GM12874 (cell line): Measurements from ENCODE around the gene COG5.

Experiments
- TF ChIP-seq, protein P1 (sequence below): IDR thresholded peaks from 2 replicates; pipeline ENCODE4 v1.5.1; 2011; ENCODE audit warnings: low read depth, mild to moderate bottlenecking, control low read depth, low read length, moderate library complexity; ENCODE audit not compliant: insufficient read depth

The COG5 gene

DNA sequence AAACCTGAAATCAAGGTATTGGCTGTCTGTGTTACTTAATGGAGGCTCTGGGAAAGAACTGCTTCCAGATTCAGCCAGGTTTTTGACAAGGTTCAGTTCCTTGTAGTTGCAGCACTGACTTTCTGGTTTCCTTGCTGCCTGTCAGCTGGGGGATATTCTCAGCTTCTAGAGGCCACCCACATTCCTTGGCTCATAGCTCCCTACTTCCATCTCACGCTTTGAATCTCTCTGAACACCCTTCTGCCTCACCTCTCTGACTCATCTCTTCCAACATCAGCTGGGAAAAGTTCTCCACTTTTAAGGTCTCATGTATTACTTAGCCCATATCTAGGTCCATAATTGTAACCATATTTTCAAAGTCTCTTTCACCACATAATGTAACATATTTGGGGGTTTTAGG, 116.7 kb downstream of the COG5 start:
- TF ChIP-seq, protein P1, sequence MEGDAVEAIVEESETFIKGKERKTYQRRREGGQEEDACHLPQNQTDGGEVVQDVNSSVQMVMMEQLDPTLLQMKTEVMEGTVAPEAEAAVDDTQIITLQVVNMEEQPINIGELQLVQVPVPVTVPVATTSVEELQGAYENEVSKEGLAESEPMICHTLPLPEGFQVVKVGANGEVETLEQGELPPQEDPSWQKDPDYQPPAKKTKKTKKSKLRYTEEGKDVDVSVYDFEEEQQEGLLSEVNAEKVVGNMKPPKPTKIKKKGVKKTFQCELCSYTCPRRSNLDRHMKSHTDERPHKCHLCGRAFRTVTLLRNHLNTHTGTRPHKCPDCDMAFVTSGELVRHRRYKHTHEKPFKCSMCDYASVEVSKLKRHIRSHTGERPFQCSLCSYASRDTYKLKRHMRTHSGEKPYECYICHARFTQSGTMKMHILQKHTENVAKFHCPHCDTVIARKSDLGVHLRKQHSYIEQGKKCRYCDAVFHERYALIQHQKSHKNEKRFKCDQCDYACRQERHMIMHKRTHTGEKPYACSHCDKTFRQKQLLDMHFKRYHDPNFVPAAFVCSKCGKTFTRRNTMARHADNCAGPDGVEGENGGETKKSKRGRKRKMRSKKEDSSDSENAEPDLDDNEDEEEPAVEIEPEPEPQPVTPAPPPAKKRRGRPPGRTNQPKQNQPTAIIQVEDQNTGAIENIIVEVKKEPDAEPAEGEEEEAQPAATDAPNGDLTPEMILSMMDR = no peak

DNA sequence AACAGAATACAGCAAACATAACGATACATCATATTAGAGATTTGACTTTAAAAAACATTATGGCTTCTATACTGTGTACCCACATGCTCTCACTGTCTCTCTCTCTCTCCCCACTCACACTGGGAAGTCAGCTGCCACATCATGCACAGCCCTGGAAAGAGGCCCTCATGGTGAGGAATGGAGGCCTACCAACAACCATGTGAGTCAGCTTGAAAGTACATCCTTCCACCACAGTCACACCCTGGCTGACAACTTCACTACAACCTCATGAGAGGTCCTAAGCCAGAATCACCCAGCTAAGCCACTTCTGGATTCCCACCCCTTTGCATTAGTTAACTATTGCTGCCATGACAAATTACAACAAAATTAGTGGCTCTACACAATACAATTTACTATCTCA, 117.2 kb downstream of the COG5 start:
- TF ChIP-seq, protein P1 = no peak

DNA sequence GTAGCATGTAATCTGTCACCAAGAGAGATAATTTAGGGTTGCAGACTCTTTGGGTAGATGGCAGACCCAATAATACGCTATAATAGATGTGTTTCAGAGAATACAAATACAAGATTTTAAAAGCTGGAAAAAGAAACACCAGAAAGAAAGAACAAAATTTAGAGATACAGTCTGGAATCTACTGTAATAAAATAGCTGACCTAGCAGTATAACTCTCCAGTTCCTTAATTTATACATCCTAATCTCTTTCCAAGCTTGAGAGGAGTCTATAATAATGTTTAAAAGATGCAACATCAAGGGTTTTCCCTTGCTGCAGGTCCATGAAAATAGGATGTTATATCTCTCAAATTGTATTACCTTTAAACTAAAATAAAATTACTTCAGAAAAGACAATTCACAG, 121.0 kb downstream of the COG5 start:
- TF ChIP-seq, protein P1 = no peak

DNA sequence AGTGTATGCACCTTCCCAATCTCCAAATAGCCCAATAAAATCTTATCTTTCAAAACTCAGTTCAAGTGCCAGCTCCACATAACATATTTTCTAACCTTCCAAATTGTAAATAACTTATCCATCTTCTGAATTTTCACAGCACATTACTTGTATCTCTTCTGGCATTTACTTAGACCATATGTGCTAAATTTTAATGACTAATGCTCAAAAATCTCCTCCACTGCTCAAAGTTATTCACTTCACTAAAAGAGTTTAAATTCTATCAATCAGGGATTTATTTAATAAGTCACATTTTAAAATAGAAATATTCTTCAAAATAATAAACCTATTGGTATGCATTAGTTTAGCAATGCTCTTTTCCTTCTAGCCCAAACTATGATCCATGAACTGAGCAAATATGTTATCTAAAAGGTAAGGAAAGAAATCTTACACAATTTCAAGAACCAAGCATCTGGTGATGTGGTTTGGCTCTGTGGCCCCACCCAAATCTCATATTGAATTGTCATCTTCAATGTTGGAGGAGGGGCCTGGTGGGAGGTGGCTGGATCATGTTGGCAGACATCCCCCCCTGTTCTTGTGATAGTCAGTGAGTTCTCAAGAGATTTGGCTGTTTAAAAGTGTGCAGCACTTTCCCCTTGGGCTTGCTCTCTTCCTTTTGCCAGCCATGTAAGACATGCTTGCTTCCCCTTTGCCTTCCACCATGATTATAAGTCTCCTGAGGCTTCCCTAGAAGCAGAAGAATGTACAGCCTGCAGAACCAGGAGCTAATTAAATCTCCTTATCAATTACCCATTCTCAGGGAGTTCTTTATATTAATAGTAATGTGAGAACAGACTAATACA, 121.9 kb downstream of the COG5 start:
- TF ChIP-seq, protein P1 = no peak

DNA sequence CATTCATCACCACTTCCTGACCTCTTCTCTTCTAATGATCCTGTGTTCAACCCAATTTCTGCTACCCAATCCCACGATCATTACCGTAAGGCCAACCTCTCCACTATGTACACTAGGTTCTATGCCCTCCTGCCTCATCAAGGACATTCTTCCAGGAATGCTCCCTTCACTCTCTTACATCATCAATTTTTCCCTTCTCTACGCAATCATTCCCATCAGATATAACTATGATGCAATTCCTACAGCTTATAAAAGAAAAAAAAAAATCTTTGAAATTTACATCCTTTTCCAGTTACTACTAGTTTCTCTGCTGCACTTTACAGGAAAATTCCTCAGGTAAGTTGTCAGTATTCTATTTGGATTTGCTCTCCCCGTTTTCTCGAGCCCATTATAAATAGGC, 124.7 kb downstream of the COG5 start:
- TF ChIP-seq, protein P1 = no peak

DNA sequence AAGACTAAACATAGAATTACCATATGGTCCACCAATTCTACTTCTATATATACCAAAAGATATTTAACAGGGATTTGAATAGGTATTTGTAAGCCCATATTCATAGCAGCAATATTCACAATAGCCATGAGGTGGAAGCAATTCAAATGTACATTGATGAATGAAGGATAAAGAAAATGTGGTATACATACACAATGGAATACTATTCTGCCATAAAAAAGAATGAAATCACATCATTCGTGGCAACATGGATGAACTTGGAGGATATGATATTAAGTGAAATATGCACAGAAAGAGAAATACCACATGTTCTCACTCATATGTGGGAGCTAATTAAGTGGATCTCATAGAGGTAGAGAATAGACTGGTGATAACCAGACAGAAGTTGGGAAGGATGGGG, 128.0 kb downstream of the COG5 start:
- TF ChIP-seq, protein P1 = no peak

DNA sequence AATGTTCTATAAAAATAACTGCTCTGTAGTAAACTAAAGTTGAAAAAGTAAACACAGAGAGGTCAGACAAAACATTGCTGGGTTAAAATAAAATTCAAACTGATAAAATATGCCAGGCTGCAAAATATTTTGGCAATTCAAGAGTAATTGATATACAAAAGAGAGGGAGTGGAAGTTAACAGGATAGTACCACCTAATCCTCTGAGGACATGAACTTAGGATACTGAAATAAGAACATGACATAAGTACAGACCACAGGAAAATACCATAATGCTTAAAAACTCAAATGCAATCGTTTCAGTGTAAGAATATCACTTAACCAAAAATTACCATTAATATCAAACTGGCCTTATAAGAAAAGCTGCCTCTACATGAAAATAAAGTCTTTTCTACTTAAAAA, 131.5 kb downstream of the COG5 start:
- TF ChIP-seq, protein P1 = no peak

DNA sequence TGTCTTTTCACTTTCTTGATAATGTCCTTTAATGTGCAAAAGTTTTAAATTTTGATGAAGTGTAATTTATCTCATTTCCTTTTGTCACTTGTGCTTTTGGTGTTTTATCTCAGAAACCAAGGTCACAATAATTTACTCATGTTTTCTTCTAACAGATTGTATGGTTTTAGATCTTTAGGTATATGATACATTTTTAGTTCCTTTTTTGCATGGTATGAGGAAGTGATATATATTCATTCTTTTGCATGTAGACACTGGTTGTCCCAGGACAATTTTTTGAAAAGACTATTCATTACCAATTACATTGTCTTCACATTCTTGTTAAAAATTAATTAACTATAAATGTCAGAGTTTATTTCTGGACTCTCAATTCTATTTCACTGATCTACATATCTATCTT, 133.7 kb downstream of the COG5 start:
- TF ChIP-seq, protein P1 = no peak
